HG02759 (cell line): Measurements from ENCODE around the gene SLC22A31.

Source experiments
- ATAC-seq: cut with Tn5 transposase; IDR thresholded peaks from one replicate; pipeline ENCODE4 v1.9.1; 2021; ENCODE audit warnings: mild to moderate bottlenecking, moderate library complexity; ENCODE audit not compliant: unreplicated experiment

SLC22A31 gene

DNA sequence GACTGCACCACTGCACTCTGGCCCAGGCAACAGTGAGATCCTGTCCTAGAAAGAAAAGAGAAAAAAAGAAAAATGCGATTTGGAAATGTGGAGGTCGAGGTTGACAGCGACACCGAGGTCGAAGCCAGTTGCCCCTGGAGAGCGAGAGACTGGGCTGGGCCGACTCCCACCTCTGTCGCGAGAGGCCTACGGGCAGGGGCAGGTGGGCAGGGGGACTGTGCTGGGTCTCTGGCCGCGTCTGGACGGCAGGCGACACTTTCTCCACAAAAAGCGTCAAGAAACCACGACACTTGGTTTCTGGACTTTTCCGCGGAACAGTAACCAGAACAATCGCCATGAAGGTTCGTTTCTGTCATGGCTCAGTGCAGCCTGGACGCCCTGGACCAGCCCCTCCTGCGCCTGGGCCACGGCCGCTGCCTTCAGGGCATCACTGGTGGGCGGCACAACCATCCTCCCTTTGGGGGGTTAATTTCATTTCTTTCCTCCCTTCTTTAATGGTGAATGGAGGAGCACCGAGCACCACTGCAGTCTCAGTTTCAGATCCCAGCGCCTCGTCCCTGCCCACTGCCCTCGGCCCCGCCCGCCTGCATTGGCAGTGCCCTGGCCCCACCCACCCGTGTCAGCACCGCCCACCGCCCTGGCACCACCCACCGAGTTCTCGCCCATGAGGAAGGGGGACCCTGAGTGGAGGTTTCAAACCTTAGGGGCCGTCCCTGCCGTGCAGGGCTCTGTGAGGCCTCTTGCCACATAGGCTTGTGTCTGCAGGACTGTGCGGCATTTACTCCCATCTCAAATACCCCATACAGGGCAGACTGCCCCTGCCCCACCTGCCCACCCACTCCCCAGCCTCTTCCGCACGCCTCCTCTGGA lies 47.3 kb downstream of the SLC22A31 start:
- ATAC-seq = no peak

DNA sequence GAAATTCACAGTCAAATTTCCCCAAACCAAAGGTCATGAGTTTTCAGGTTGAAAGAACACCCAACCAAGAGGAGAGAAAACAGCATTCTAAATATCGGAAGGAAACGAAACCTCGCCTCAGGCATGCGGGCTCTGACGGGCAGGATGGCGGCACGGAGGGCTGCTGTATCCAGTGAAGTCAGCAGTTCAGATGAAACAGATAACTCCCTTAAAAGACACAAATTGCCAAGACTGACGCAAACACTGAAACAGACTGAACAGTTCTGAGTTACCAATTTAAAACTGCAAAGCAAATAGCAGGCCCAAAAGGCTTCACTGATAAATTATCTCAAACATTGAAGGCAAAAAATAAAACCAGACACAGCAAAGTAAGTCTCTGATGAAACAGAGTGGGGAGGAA lies 49.4 kb downstream of the SLC22A31 start:
- no peak for ATAC-seq

DNA sequence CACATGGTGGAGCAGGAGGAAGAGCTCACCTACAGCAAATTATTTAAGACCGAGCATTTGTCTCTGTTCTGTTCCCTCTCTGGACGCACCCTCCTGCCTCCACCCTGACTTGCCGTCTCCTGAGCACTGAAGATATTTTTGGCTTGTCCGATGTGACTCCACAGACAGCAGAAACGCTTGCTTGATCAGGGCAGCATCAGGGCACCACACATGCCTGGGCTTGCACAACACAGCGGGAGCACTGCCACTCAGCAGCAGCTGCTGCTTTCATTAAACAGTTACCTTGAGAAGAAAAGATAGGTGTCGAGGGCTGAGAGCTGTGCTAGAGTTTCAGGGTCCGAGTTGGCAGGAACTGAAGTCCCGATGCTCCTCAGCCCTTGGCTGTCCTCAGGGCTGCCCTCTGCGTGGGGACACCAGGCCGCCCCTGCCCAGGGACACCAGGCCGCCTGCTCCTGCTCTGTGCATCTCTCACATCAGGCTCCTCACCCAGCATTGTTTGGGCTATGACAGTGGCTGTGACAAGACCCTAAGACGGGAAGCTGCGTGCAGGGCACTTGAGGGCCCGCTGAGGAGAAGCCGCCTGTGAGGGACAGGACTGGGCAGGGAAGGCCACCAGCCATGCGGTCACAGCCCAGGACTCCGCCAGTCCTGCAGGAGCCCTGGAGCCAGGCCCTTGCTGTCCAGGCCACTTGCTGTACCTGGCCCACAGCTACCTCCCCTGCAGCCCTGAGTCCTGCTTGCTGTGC lies 50.1 kb downstream of the SLC22A31 start:
- no peak for ATAC-seq

DNA sequence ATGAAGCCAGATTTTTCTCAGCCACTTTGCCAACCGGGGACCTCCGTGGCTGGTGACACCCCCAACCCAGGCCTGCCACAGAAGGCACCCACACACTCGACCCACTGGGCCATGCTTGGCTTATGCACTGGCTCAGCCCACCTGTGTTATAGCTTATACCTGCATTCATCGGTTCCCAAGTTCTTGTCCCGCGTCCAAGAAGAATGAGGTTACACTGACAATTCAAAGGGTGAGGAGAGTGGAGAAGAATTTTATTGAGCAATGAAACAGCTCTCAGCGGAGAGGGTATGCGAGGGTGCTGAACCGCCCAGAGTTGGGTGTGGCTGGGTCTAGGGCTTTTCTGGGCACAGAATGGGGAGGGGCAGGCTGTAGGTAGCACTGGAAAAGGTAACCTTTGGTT lies 51.0 kb downstream of the SLC22A31 start:
- no peak for ATAC-seq

DNA sequence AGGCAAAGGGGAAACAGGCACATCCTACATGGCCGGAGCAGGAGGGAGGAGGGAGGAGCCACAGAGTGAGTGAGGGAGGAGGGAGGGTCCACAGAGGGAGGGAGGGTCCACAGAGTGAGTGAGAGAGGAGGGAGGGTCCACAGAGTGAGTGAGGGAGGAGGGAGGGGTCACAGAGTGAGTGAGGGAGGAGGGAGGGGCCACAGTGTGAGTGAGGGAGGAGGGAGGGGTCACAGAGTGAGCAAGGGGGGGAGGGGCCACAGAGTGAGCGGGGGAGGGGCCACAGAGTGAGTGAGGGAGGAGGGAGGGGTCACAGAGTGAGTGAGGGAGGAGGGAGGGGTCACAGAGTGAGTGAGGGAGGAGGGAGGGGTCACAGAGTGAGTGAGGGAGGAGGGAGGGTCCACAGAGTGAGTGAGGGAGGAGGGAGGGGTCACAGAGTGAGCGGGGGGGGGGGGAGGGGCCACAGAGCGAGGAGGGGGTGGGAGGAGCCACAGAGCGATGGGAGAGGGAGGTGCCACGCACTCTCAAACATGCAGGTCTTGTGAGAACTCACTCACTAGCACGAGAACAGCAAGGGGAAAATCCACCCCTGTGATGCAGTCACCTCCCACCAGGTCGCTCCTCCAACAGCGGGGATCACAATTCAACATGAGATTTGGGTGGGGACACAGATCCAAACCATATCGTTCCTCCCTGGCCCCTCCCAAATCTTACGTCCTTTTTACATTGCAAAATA lies 53.1 kb downstream of the SLC22A31 start:
- no peak for ATAC-seq

DNA sequence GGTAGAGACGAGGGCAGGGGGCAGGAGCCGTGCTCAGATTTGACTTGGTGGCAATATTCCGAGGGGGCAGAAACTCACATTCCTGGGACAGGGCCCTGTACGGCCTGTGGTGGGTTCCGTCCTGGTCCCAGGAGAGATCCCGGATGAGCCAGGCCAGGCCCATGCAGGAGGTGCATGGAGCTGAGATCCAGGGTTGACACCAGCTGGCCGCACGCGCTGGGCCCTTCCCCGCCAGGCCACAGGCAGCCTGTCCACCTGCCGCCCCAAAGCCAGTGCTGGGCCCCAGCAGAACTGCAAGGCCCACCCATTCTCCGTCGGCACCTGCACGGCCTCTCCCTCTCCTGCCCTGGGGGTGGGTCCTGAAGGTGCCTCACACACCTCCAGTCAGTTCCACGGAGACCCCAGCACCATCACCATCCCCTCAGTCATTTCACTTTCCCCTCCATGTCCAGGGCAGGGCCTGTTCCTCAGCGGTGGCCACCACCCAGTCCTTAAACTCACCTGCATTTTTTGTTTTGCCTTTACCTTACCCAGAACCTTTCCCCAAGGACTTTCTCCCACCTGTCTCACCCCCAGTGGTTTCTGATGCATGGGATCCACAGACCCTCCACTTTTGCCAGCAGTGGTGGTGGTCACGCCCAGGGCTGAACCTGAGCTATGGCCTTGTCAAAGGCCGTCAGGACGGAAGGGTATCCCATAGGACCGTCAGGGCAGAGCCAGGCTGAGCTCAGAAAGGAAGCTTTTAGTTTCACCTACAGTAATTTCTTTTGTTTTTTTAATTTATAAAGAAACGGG lies 53.9 kb downstream of the SLC22A31 start:
- no peak for ATAC-seq
